HG02973 (cell line): ENCODE data around the gene FAAP20.

Experiments used
- ATAC-seq: cut with Tn5 transposase; IDR thresholded peaks from one replicate; pipeline ENCODE4 v1.9.1; 2021; ENCODE audit warnings: moderate library complexity; ENCODE audit not compliant: unreplicated experiment

Gene FAAP20

GRCh38 chr1:2230781-2231531 lies 36.4 kb upstream of the FAAP20 start:
- ATAC-seq, result no peak

- no peak for ATAC-seq
Observed at GRCh38 chr1:2229911-2230731, 35.5 kb upstream of the FAAP20 start.

- no peak for ATAC-seq
Observed at GRCh38 chr1:2229037-2229864, 34.7 kb upstream of the FAAP20 start.

GRCh38 chr1:2228694-2229036 lies 34.1 kb upstream of the FAAP20 start:
- ATAC-seq, result no peak

GRCh38 chr1:2228157-2228594 lies 33.6 kb upstream of the FAAP20 start, which contains the start of gene SKI:
SKI (plus strand) TSS chr1:2228319; CDS start chr1:2228767, 448 bp downstream.
- no peak for ATAC-seq

GRCh38 chr1:2227346-2228156 lies 33.0 kb upstream of the FAAP20 start:
- ATAC-seq, result peak; percentile 86

GRCh38 chr1:2226525-2227345 lies 32.2 kb upstream of the FAAP20 start:
- ATAC-seq, result no peak

GRCh38 chr1:2224631-2225428 lies 30.3 kb upstream of the FAAP20 start:
- no peak for ATAC-seq

GRCh38 chr1:2224170-2224584 lies 29.6 kb upstream of the FAAP20 start:
- ATAC-seq, result no peak

GRCh38 chr1:2221271-2221670 lies 26.7 kb upstream of the FAAP20 start:
- no peak for ATAC-seq

- no peak for ATAC-seq
Observed at GRCh38 chr1:2216767-2217058, 22.1 kb upstream of the FAAP20 start.

GRCh38 chr1:2215909-2216766 lies 21.6 kb upstream of the FAAP20 start:
- ATAC-seq, result no peak

- ATAC-seq, result no peak
Observed at GRCh38 chr1:2215329-2215728, 20.8 kb upstream of the FAAP20 start.

GRCh38 chr1:2214541-2215241 lies 20.1 kb upstream of the FAAP20 start:
- no peak for ATAC-seq

GRCh38 chr1:2213576-2214505 lies 19.3 kb upstream of the FAAP20 start:
- ATAC-seq, result no peak
